ENCODE data around the gene GSTT2.
"Not testable (repeated sequence)": the region's sequence is repeated elsewhere in the genome, so short reads cannot be mapped to it uniquely, and the experiment has no call there.

DNA sequence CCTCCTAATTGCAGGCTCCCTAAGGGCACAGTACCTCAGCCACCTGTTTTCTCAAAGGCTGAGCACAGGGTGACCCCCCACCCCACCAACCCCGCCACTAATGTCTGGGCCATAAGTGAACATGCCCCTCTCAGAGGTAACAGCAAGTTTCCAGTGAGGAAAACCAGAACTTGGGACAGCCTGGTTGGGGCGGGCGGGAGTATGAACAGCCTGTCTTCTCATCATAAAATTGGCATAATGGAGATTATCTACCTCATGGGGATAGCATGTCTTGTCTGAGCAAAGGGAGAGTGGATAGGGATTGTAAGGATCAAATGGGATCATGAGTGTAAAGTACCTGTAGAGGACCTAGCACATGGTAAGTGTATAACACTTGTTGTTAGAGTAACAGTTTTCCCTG lies 8.0 kb upstream of the GSTT2 start:
- TF ChIP-seq, protein P1, sequence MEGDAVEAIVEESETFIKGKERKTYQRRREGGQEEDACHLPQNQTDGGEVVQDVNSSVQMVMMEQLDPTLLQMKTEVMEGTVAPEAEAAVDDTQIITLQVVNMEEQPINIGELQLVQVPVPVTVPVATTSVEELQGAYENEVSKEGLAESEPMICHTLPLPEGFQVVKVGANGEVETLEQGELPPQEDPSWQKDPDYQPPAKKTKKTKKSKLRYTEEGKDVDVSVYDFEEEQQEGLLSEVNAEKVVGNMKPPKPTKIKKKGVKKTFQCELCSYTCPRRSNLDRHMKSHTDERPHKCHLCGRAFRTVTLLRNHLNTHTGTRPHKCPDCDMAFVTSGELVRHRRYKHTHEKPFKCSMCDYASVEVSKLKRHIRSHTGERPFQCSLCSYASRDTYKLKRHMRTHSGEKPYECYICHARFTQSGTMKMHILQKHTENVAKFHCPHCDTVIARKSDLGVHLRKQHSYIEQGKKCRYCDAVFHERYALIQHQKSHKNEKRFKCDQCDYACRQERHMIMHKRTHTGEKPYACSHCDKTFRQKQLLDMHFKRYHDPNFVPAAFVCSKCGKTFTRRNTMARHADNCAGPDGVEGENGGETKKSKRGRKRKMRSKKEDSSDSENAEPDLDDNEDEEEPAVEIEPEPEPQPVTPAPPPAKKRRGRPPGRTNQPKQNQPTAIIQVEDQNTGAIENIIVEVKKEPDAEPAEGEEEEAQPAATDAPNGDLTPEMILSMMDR (IDR thresholded peaks at IDR 0.05; ENCODE audit: low read depth, low read length) = not testable (repeated sequence)
- TF ChIP-seq POLR2A (IDR thresholded peaks at IDR 0.05; ENCODE audit: extremely low read depth, insufficient read length); MYC (IDR thresholded peaks at IDR 0.05; ENCODE audit: low read depth, low read length): not testable (repeated sequence)
- TF ChIP-seq, protein P2, sequence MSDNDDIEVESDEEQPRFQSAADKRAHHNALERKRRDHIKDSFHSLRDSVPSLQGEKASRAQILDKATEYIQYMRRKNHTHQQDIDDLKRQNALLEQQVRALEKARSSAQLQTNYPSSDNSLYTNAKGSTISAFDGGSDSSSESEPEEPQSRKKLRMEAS (IDR thresholded peaks at IDR 0.05; ENCODE audit: low read depth, low read length) = not testable (repeated sequence)

Measured in NB4 (cell line).